ENCODE data around the gene FBXO42. TPM values are rescaled to one million over a fixed set of nuclear protein-coding genes. Genes with fewer than 3 reads are reported as not detected.

The FBXO42 gene
- total and polyA plus RNA-seq, 12 donors = 14.0 to 44.9 (median 19.7) TPM

GRCh38 chr1:16385659-16386453 lies 33.6 kb upstream of the FBXO42 start:
- DNase-seq = no peak
- no peaks in the 10 kb centered on the region for H3K36me3 ChIP-seq (replicated peaks in 1 of 2)
- peak overlapping the region; percentile 42 to 84 (median 72) for H3K27ac ChIP-seq
- H3K27me3 ChIP-seq = no peaks in the 10 kb centered on the region
- peaks cover 21 to 54% of the 10 kb centered on the region in 2 donors for H3K4me1 ChIP-seq (replicated peaks in 1 of 2)
- H3K4me3 ChIP-seq = no peak overlapping the region
- 69 to 85% (median 75%) methylated on average over 9 of the region's 9 CpGs for WGBS, 4 donors
- TF ChIP-seq, protein P1, sequence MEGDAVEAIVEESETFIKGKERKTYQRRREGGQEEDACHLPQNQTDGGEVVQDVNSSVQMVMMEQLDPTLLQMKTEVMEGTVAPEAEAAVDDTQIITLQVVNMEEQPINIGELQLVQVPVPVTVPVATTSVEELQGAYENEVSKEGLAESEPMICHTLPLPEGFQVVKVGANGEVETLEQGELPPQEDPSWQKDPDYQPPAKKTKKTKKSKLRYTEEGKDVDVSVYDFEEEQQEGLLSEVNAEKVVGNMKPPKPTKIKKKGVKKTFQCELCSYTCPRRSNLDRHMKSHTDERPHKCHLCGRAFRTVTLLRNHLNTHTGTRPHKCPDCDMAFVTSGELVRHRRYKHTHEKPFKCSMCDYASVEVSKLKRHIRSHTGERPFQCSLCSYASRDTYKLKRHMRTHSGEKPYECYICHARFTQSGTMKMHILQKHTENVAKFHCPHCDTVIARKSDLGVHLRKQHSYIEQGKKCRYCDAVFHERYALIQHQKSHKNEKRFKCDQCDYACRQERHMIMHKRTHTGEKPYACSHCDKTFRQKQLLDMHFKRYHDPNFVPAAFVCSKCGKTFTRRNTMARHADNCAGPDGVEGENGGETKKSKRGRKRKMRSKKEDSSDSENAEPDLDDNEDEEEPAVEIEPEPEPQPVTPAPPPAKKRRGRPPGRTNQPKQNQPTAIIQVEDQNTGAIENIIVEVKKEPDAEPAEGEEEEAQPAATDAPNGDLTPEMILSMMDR (IDR thresholded peaks at IDR 0.05) = no peak
- TF ChIP-seq POLR2A (IDR thresholded peaks at IDR 0.05) = no peak
- no peaks in the 10 kb centered on the region for H3K9me3 ChIP-seq (replicated peaks in 1 of 3)
- intact Hi-C loops (cut with DNase I) = no loop called here

DNA sequence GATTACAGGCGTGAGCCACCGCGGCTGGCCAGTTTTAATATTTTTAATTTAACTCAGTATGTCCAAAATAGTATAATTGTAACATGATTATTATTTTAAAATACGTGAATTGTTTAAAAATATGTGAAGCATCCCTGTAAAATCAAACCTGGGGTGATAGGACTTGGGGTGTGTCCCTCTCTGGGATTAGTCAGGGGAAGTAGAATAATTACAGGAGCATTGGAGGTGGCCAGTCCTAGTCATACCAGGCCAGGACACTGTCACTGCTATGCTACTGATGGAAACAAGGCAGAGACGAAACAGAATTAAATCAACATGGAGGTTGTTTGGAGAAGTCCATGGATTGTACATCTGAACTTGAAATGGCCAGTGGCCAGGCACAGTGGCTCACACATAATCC lies 31.6 kb upstream of the FBXO42 start:
- Histone ChIP-seq H3K9me3 (replicated peaks in 1 of 3) (no peaks in the 10 kb centered on the region), H3K4me3 (no peak overlapping the region), H3K36me3 (replicated peaks in 1 of 2) (no peaks in the 10 kb centered on the region), H3K27ac (peak overlapping the region in 1 of 5 donors; percentile 36), H3K27me3 (no peaks in the 10 kb centered on the region), H3K4me1 (replicated peaks in 1 of 2) (peaks cover 21 to 57% of the 10 kb centered on the region in 2 donors)
- 89 to 96% (median 92%) methylated on average over 5 of the region's 5 CpGs for WGBS, 4 donors
- no peak for DNase-seq
- no peak for TF ChIP-seq POLR2A (IDR thresholded peaks at IDR 0.05)
- TF ChIP-seq, protein P1 (IDR thresholded peaks at IDR 0.05) = no peak
- intact Hi-C loops (cut with DNase I) = no loop called here

DNA sequence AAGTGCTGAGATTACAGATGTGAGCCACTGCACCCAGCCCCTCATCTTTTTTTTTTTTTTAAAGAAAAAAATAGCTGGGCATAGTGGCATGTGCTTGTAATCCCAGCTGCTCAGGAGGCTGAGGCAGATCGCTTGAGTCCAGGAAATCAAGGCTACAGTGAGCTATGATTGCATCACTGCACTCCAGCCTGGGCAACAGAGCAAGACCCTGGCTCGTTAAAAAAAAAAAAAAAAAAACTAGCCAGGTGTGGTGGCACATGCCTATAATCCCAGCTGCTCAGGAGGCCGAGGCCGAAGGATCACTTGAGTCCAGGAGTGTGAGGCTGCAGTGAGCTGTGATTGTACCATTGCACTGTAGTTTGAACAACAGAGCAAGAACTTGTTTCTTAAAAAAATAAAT lies 28.6 kb upstream of the FBXO42 start:
- Histone ChIP-seq H3K4me3 (no peak overlapping the region), H3K27me3 (no peaks in the 10 kb centered on the region), H3K4me1 (replicated peaks in 1 of 2) (peaks cover 18 to 52% of the 10 kb centered on the region in 2 donors), H3K9me3 (replicated peaks in 1 of 3) (no peaks in the 10 kb centered on the region), H3K27ac (no peak overlapping the region), H3K36me3 (replicated peaks in 1 of 2) (no peaks in the 10 kb centered on the region)
- WGBS, 4 donors = 60 to 73% (median 69%) methylated on average over 4 of the region's 4 CpGs
- TF ChIP-seq POLR2A (IDR thresholded peaks at IDR 0.05) = no peak
- TF ChIP-seq, protein P1 (IDR thresholded peaks at IDR 0.05) = no peak
- DNase-seq = no peak
- intact Hi-C loops (cut with DNase I) = no loop called here

DNA sequence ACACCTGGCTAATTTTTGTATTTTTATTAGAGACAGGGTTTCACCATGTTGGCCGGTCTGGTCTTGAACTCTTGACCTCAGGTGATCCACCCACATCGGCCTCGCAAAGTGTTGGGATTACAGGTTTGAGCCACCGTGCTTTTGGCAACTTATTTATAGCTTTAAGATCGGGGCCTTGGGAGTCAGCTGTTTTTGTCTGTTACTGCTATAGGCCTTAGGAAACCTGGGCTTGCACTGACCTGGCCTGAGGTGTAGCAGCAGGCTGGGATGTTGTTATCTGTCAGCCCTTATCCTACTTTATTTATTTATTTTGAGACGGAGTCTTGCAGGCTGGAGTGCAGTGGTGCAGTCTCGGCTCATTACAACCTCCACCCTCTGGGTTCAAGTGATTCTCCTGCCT lies 26.2 kb upstream of the FBXO42 start:
- Histone ChIP-seq H3K27me3 (no peaks in the 10 kb centered on the region), H3K4me3 (no peak overlapping the region), H3K36me3 (replicated peaks in 1 of 2) (no peaks in the 10 kb centered on the region), H3K4me1 (replicated peaks in 1 of 2) (peaks cover 21 to 55% of the 10 kb centered on the region in 2 donors), H3K9me3 (replicated peaks in 1 of 3) (no peaks in the 10 kb centered on the region), H3K27ac (no peak overlapping the region)
- no peak for DNase-seq
- TF ChIP-seq, protein P1 (IDR thresholded peaks at IDR 0.05) = no peak
- TF ChIP-seq POLR2A (IDR thresholded peaks at IDR 0.05) = no peak
- 70 to 75% (median 72%) methylated on average over 7 of the region's 7 CpGs for WGBS, 4 donors
- intact Hi-C loops (cut with DNase I) = no loop called here
